HG03457 (cell line): ENCODE results near the gene CDC34.
A peak's percentile ranks its signal among the peaks of the same experiment; 100 is the strongest.

Experiments used
- ATAC-seq: cut with Tn5 transposase; IDR thresholded peaks from one replicate; pipeline ENCODE4 v1.9.1; 2021; ENCODE audit warnings: moderate number of reproducible peaks; ENCODE audit not compliant: unreplicated experiment

Gene CDC34

GRCh38 chr19:541699-542098 is 10.1 kb downstream of the CDC34 start:
- ATAC-seq: no peak

GRCh38 chr19:542173-542866 is 10.8 kb downstream of the CDC34 start:
- no peak for ATAC-seq

- ATAC-seq: no peak
Observed at GRCh38 chr19:543910-544608, 12.5 kb downstream of the CDC34 start, which contains the start of gene GZMM. TSS of gene GZMM (plus strand) at chr19:544053. CDS start at chr19:544072, 19 bp downstream.

GRCh38 chr19:547117-547516 is 15.6 kb downstream of the CDC34 start:
- ATAC-seq: no peak

- ATAC-seq: no peak
Observed at GRCh38 chr19:547836-548720, 16.5 kb downstream of the CDC34 start.

GRCh38 chr19:548886-549830 is 17.6 kb downstream of the CDC34 start:
- ATAC-seq: no peak

- ATAC-seq: no peak
Observed at GRCh38 chr19:554817-555216, 23.3 kb downstream of the CDC34 start.

- no peak for ATAC-seq
Observed at GRCh38 chr19:555474-555808, 23.9 kb downstream of the CDC34 start.

GRCh38 chr19:556611-557382 is 25.2 kb downstream of the CDC34 start:
- ATAC-seq: no peak

GRCh38 chr19:558770-559439 is 27.3 kb downstream of the CDC34 start:
- ATAC-seq: no peak

- ATAC-seq: no peak
Observed at GRCh38 chr19:560121-560520, 28.6 kb downstream of the CDC34 start.

GRCh38 chr19:566403-566802 is 34.8 kb downstream of the CDC34 start:
- ATAC-seq: no peak

- ATAC-seq: no peak
Observed at GRCh38 chr19:566844-567243, 35.3 kb downstream of the CDC34 start.

GRCh38 chr19:567296-567900 is 35.8 kb downstream of the CDC34 start:
- ATAC-seq: no peak

- no peak for ATAC-seq
Observed at GRCh38 chr19:570251-570686, 38.7 kb downstream of the CDC34 start.

- no peak for ATAC-seq
Observed at GRCh38 chr19:570937-571565, 39.5 kb downstream of the CDC34 start.

- no peak for ATAC-seq
Observed at GRCh38 chr19:571566-571974, 40.0 kb downstream of the CDC34 start.

GRCh38 chr19:572140-572742 is 40.7 kb downstream of the CDC34 start, which contains the start of gene BSG:
TSS of gene BSG (plus strand) at chr19:572596. CDS start at chr19:572635, 39 bp downstream.
- peak; percentile 63 for ATAC-seq
